Heart left ventricle (tissue), 13 donors: ENCODE results near the gene TOLLIP.

Experiments used
- POLR2A ChIP-seq, 2 donors: fragments of 450-650 bp; IDR thresholded peaks; one replicate each; pipeline ENCODE4 v1.6.1; 2017; ENCODE audit warnings: antibody characterized with exemption in 2 of 2, mild to moderate bottlenecking in 2 of 2, moderate library complexity in 2 of 2
- TF ChIP-seq, protein P1 (sequence below), 12 donors: fragments of 200-600 bp; sonication (generic) in 4 of 12; IDR thresholded peaks; one replicate each; pipeline versions ENCODE4 v1.5.0 to v1.8.0; 2018 to 2022; ENCODE audit warnings: antibody characterized with exemption in 12 of 12, mild to moderate bottlenecking in 5 of 12
- donor health status: ischemic (EF 13 %, LVEDD 7.1; RV severe dilation, severe dysfunction).
- donor health status: DM: no; HTN: yes; CAD: no.
- donor health status: DM: no; HTN: no; CAD: no.
- donor health status: ischemic (EF 25% LVEDD 6.9; RV normal size, moderate dysfunction).
- donor health status: ischemic (EF 25% LVEDD 5.7; RV mildly dilated, moderate dysfunction).
- donor health status: ischemic (EF 35%, LVEDD 5.7; RV mildly dilated, moderate dysfunction).
- donor health status: nonischemic (EF 11% LVEDD 7.7; RV severe dilation, severe dysfunction).
- donor health status: DM: yes; HTN: yes; CAD: no.
- donor health status: PGD.
- donor health status: ischemic (EF 29% LVEDD 5.4; RV normal size, mild dysfunction).
- donor health status: nonischemic (EF 23%, LVEDD 6.1; RV moderate dilation, normal function).

DNA sequence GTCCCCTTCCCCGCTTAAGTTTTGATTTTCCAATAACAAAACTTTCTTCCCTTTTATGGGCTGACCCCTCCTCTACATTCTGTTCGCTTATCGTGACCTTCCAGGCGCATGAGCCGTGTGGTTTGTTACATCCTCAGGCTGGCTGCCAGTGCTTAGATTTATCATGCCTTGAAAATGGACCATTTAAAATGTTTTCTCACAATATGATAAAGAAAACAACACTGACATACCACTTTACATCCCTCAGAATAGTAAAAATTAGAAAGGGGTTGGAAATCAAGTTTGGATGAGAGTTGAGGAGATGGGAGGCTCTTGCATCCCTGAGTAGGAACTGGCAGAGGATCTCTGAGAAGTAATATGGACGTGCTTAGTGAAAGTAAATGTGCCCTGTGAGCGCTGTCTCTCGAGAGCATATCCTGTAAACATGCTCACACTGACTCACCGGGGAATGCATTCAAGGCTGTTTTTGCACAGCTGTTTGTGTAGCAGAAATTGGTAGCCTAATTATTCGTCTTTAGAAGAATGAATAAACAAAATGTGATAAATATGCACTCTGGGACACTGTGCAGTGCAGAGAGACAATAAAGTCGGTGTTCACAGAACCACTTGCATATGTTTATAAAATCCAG, 17.1 kb upstream of the TOLLIP start:
- TF ChIP-seq, protein P1, sequence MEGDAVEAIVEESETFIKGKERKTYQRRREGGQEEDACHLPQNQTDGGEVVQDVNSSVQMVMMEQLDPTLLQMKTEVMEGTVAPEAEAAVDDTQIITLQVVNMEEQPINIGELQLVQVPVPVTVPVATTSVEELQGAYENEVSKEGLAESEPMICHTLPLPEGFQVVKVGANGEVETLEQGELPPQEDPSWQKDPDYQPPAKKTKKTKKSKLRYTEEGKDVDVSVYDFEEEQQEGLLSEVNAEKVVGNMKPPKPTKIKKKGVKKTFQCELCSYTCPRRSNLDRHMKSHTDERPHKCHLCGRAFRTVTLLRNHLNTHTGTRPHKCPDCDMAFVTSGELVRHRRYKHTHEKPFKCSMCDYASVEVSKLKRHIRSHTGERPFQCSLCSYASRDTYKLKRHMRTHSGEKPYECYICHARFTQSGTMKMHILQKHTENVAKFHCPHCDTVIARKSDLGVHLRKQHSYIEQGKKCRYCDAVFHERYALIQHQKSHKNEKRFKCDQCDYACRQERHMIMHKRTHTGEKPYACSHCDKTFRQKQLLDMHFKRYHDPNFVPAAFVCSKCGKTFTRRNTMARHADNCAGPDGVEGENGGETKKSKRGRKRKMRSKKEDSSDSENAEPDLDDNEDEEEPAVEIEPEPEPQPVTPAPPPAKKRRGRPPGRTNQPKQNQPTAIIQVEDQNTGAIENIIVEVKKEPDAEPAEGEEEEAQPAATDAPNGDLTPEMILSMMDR (IDR thresholded peaks at IDR 0.05): no peak
- no peak for TF ChIP-seq POLR2A (IDR thresholded peaks at IDR 0.05)
